K562 (cell line): ENCODE measurements around the gene ARHGAP9. TPM values are rescaled to one million over a fixed set of nuclear protein-coding genes. Genes with fewer than 3 reads are reported as not detected.

ENCODE experiments used
- ATAC-seq: fragments of 200-7000 bp; cut with Tn5 transposase; 3 replicates; pipeline ENCODE4 v1.9.1; 2020; ENCODE audit warnings: moderate library complexity
- BruUV-seq: library from RNA; stranded (reverse); fragments of 400-500 nt; replicated peaks from 2 replicates; lab custom pipeline; 2021; lab: Mats Ljungman, UMichigan
- CTCF ChIA-PET: fragments of 300-600 bp; formaldehyde crosslinking; extraction: SDS; loops from one replicate; lab custom pipeline; 2021; ENCODE audit warnings: low intra/inter-chr PET ratio; lab: Yijun Ruan, JAX
- POLR2A ChIA-PET: fragments of 300-600, 350-650 bp; sonication (Branson Sonifier 250); formaldehyde crosslinking; extraction: SDS; loops from one replicate; lab custom pipeline; 2021; ENCODE audit warnings: antibody characterized with exemption, inconsistent platforms; lab: Yijun Ruan, JAX
- DNase-seq, 4 experiments: peaks; one replicate each; pipeline versions ENCODE4 v3.0.0 to v3.0.0-alpha.2; 2011 to 2018; ENCODE audit warnings: low spot score in 3 of 4, mixed read lengths in 3 of 4; ENCODE audit errors: extremely low read depth in 1 of 4
- FAIRE-seq: peaks from 2 replicates; lab custom pipeline; 2011; peaks lifted over from hg19 to GRCh38; lab: Jason Lieb, UNC
- H2AFZ ChIP-seq: 2 replicates; pipeline ENCODE4 v1.6.0; 2011; ENCODE audit warnings: low read depth, low read length, control low read depth, inconsistent platforms
- H3K27ac ChIP-seq: fragments of 200-600 bp; 3 replicates; pipeline ENCODE4 v1.8.0; 2011; ENCODE audit warnings: low read depth, mild to moderate bottlenecking, control low read depth, inconsistent platforms, low read length, moderate library complexity, mixed read lengths; ENCODE audit errors: extremely low read depth
- H3K27me3 ChIP-seq, 2 experiments: fragments of 300-600 bp in 1 of 2; 2 replicates in 1 of 2; 3 replicates in 1 of 2; pipeline versions ENCODE4 v1.6.0 to v1.8.0; 2011; ENCODE audit warnings: inconsistent platforms in 2 of 2, low read length in 2 of 2, mild to moderate bottlenecking in 1 of 2, mixed read lengths in 1 of 2, moderate library complexity in 1 of 2; ENCODE audit not compliant: control insufficient read depth in 2 of 2, insufficient read depth in 2 of 2
- H3K36me3 ChIP-seq: fragments of 300-600 bp; 3 replicates; pipeline ENCODE4 v1.8.0; 2011; ENCODE audit warnings: mild to moderate bottlenecking, low read length, inconsistent platforms; ENCODE audit not compliant: control insufficient read depth, insufficient read depth
- H3K4me1 ChIP-seq, 2 experiments: fragments of 200-600 bp in 1 of 2; replicated peaks in 1 of 2; 2 replicates in 1 of 2; 3 replicates in 1 of 2; pipeline versions ENCODE4 v1.5.1 to v1.8.0; 2011; ENCODE audit warnings: inconsistent platforms in 2 of 2, low read length in 2 of 2, mild to moderate bottlenecking in 1 of 2, mixed read lengths in 1 of 2, moderate library complexity in 1 of 2; ENCODE audit not compliant: control insufficient read depth in 2 of 2, insufficient read depth in 2 of 2
- H3K4me2 ChIP-seq: 2 replicates; pipeline ENCODE4 v1.6.1; 2011; ENCODE audit warnings: low read length, control low read depth, inconsistent platforms, mixed read lengths; ENCODE audit not compliant: insufficient read depth
- H3K4me3 ChIP-seq: fragments of 200-600 bp; sonication (generic), shearing (Covaris generic); 2 replicates; pipeline ENCODE4 v1.5.1; 2016; ENCODE audit warnings: control low read depth, inconsistent platforms
- H3K79me2 ChIP-seq: fragments of 200-600 bp; 3 replicates; pipeline ENCODE4 v1.8.0; 2011; ENCODE audit warnings: low read length, inconsistent platforms; ENCODE audit not compliant: control insufficient read depth, insufficient read depth
- H3K9ac ChIP-seq, 2 experiments: 2 replicates each; pipeline versions ENCODE4 v1.6.0 to v1.6.1; 2011; ENCODE audit warnings: low read depth in 2 of 2, low read length in 2 of 2, control low read depth in 1 of 2, inconsistent platforms in 1 of 2, mild to moderate bottlenecking in 1 of 2, mixed read lengths in 1 of 2; ENCODE audit not compliant: insufficient read depth in 1 of 2
- H3K9me1 ChIP-seq: one replicate; pipeline ENCODE4 v1.6.0; 2011; ENCODE audit warnings: inconsistent platforms, mild to moderate bottlenecking, low read length, moderate library complexity; ENCODE audit not compliant: control insufficient read depth, insufficient read depth
- H3K9me3 ChIP-seq: replicated peaks from 2 replicates; pipeline ENCODE4 v1.5.1; 2011; ENCODE audit warnings: low read depth, low read length, inconsistent platforms; ENCODE audit not compliant: control insufficient read depth, insufficient read depth
- H4K20me1 ChIP-seq: replicated peaks from 2 replicates; pipeline ENCODE4 v1.6.1; 2011; ENCODE audit warnings: low read length, inconsistent platforms, mixed read lengths; ENCODE audit not compliant: control insufficient read depth, insufficient read depth
- BDP1 ChIP-seq: IDR thresholded peaks from 3 replicates; pipeline ENCODE4 v1.6.1; 2011; ENCODE audit not compliant: insufficient read length, insufficient read depth
- DIDO1 ChIP-seq: fragments of 450-650 bp; IDR thresholded peaks from 2 replicates; pipeline ENCODE4 v1.6.1; 2016; ENCODE audit warnings: low read depth, missing biosample characterization, missing genetic modification characterization
- DPF2 ChIP-seq: fragments of 450-650 bp; IDR thresholded peaks from 2 replicates; pipeline ENCODE4 v1.6.1; 2016
- GABPA ChIP-seq: fragments of 200-800 bp; sonication (Bioruptor generic); conservative IDR thresholded peaks from 2 replicates; pipeline ENCODE4 v1.6.1; 2016; ENCODE audit warnings: low read depth, missing genetic modification characterization, missing compliant biosample characterization
- HDAC6 ChIP-seq: IDR thresholded peaks from 2 replicates; pipeline ENCODE4 v1.6.1; 2012; ENCODE audit warnings: low read depth, mild to moderate bottlenecking, control low read depth, inconsistent platforms, low read length, moderate library complexity
- HLTF ChIP-seq: fragments of 450-650 bp; IDR thresholded peaks from 2 replicates; pipeline ENCODE4 v1.6.1; 2016
- KDM2B ChIP-seq: fragments of 250-450 bp; sonication (Bioruptor Pico); IDR thresholded peaks from 2 replicates; pipeline ENCODE4 v1.8.0; 2021; ENCODE audit warnings: mild to moderate bottlenecking, moderate library complexity
- NFIC ChIP-seq: fragments of 450-650 bp; IDR thresholded peaks from 2 replicates; pipeline ENCODE4 v1.6.1; 2017; ENCODE audit warnings: mild to moderate bottlenecking, inconsistent platforms
- TBP ChIP-seq: optimal IDR thresholded peaks from 2 replicates; pipeline ENCODE3; 2011; ENCODE audit warnings: low read depth, low read length, improper control_type of control experiment
- U2AF1 ChIP-seq: fragments of 200-400 bp; formaldehyde crosslinking; optimal IDR thresholded peaks from 2 replicates; pipeline ENCODE3; 2017; ENCODE audit warnings: mild to moderate bottlenecking, low read depth, low read length, moderate library complexity
- ZNF507 ChIP-seq: conservative IDR thresholded peaks from 2 replicates; pipeline ENCODE4 v1.6.1; 2017; ENCODE audit warnings: missing genetic modification characterization, missing compliant biosample characterization
- WGBS: fragments of 100-300 bp; shearing (Covaris generic); methylation state at CpG from one replicate; pipeline ENCODE4 v1.1.6; 2016; ENCODE audit warnings: low coverage, mixed read lengths; ENCODE audit not compliant: insufficient coverage; ENCODE audit errors: missing lambda C conversion rate; 5-methylcytosine and 5-hydroxymethylcytosine counted together
- in situ Hi-C: fragments of 300-500 bp; cut with MboI; formaldehyde crosslinking; loops from 4 replicates; pipeline ENCODE4 v1.15.0; 2018; ENCODE audit warnings: inconsistent platforms, mixed read lengths
- intact Hi-C: fragments of 100-400 bp; cut with micrococcal nuclease; formaldehyde crosslinking; loops from 2 replicates; pipeline ENCODE4 v1.14.2; 2022
- polyA plus RNA-seq, 8 experiments: library from polyadenylated mRNA; depleted of rRNA in 4 of 8; stranded (reverse) in 5 of 8; unstranded in 3 of 8; fragments of >200 nt; fragmentation: Nextera tagmentation in 2 of 8; fragmentation: Illumina TruSeq in 1 of 8; extraction: Ambion mirVana in 2 of 8; extraction: Trizol in 1 of 8; gene quantifications; 2 replicates each; pipeline versions ENCODE4 v1.2.1 to v1.2.3, GENCODE V29; 2011 to 2014; ENCODE audit warnings: inconsistent platforms in 1 of 8, missing spikeins in 1 of 8
- total RNA-seq, 7 experiments: library from RNA; depleted of rRNA in 6 of 7; stranded (reverse); fragments of >200 nt in 6 of 7; fragmentation: Illumina TruSeq in 2 of 7; extraction: Trizol in 2 of 7; gene quantifications; 2 replicates each; pipeline versions ENCODE4 v1.2.1 to v1.2.3, GENCODE V29; 2011 to 2021; ENCODE audit warnings: low replicate concordance in 1 of 7
- TF ChIP-seq, protein P1 (sequence below): sonication (generic); formaldehyde crosslinking; IDR thresholded peaks from 2 replicates; pipeline ENCODE4 v1.9.0; 2022; ENCODE audit warnings: mild to moderate bottlenecking, missing genetic modification reagents
- TF ChIP-seq, protein P2 (sequence below): fragments of 450-650 bp; IDR thresholded peaks from 2 replicates; pipeline ENCODE4 v1.6.1; 2018; ENCODE audit warnings: mild to moderate bottlenecking, low read depth; ENCODE audit not compliant: partially characterized antibody
- TF ChIP-seq, protein P3 (sequence below): sonication (generic); formaldehyde crosslinking; IDR thresholded peaks from 2 replicates; pipeline ENCODE4 v1.8.1; 2023; ENCODE audit warnings: mild to moderate bottlenecking, missing genetic modification reagents
- TF ChIP-seq, protein P4 (sequence below): fragments of 250-450 bp; sonication (Bioruptor Pico); IDR thresholded peaks from 2 replicates; pipeline ENCODE4 v1.9.0; 2021; ENCODE audit warnings: mild to moderate bottlenecking

Gene ARHGAP9
- total and polyA plus RNA-seq, 9 of the 15 experiments (the other 6 are each of a cell fraction or from before 2014, with no cell fraction given), result 1.5 to 10.2 (median 5.1) TPM

DNA sequence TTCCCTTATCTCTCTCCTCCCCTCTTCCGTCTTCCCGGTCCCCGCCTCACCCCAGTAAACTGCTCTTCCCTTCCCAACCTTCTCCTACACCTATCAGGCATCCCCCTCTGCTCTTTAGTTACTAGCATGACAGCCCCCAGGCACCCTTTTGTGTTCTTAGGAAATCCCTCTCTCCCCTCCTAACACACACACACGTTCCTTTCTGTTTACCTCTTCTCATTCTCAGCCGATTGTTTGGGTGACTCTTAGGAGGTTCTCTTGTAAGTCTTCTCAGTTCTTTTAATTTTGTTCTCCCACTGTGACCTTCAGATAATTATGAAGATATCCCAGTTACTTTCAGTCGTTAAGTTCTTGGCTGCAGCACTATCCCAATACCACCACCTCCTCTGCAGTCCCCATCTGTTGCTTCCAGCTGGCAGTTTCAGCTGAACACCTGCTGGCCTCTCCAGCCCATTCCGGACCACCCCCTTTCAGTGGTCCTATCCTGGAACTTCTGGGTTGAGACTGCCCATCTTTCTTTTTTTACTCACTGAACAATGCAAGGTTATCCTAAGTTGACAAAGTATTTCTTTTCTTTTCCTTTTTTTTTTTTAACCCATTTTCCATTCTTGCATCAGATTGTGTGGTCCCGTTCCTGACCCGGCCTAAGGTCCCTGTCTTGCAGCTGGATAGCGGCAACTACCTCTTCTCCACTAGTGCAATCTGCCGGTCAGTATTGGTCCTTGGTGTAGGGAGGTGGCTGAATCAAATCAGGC is 8.9 kb upstream of the ARHGAP9 start (continued):
- TF ChIP-seq, protein P1, sequence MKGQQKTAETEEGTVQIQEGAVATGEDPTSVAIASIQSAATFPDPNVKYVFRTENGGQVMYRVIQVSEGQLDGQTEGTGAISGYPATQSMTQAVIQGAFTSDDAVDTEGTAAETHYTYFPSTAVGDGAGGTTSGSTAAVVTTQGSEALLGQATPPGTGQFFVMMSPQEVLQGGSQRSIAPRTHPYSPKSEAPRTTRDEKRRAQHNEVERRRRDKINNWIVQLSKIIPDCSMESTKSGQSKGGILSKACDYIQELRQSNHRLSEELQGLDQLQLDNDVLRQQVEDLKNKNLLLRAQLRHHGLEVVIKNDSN (CRISPR knock-in tag), result no peak
- no peak for TF ChIP-seq HDAC6
- no peak for TF ChIP-seq ZNF507 (tag)
- TF ChIP-seq U2AF1, result no peak

DNA sequence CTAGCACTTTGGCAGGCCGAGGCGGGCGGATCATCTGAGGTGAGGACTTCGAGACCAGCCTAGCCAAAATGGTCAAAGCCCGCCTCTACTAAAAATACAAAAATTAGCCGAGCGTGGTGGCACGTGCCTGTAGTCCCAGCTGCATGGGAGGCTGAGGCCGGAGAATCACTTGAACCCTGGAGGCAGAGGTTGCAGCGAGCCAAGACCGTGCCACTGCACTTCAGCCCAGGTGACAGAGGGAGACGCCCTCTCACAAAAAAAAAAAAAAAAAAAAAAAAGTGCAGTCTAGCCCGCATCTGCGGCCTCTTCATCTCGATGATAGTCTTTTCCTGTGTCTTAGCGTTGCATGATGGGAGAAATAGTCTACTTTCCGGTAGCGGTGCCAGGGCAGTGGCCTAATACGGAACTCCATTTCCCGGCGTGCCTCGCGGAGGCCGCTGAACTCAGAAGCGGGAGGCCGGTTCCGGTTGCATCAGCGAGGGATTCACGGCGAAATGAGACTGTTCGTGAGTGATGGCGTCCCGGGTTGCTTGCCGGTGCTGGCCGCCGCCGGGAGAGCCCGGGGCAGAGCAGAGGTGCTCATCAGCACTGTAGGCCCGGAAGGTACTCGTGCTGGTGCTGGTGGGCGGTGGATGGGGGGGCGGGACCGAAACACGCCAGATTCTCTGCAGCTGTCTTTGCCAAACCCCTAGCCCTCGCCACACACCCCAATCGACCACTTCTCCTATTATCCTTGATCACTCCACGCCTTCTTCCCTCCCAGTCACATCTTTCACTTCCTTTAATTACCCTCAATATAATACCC is 8.1 kb upstream of the ARHGAP9 start, which contains the start of gene MARS1:
TSS of gene MARS1 (plus strand) at position 472 of the 805 bp plus-strand sequence. CDS start at position 495, 23 bp downstream.
- Histone ChIP-seq H2AFZ (peak within 1 kb of the TSS; percentile 88), H3K9me3 (no peaks in the 10 kb centered on the region), H3K9me1 (peaks cover 3% of the 10 kb centered on the region), H4K20me1 (0 out of 2 replicates have a peak, but pooled peaks cover 2% of the 10 kb centered on the region), H3K4me1 (peaks cover 7 to 15% of the 10 kb centered on the region in 2 experiments), H3K4me3 (peak within 1 kb of the TSS; percentile 83), H3K4me2 (peak within 1 kb of the TSS; percentile 98), H3K36me3 (peaks cover 42% of the 10 kb centered on the region), H3K27ac (peak within 1 kb of the TSS; percentile 92), H3K79me2 (peaks cover 35% of the 10 kb centered on the region), H3K9ac (peak within 1 kb of the TSS; percentile 99), H3K27me3 (no peaks in the 10 kb centered on the region)
- 7% methylated on average over 45 of the region's 47 CpGs for WGBS
- CTCF ChIA-PET, result no interaction called here
- DNase-seq, result peak; percentile 80 to 98 (median 86)
- peak; percentile 96 for ATAC-seq
- intact Hi-C loops (loop anchor here (2.0 to 5.0 kb wide), 2 partner anchors 29 to 35 kb away; partner anchors contain the start of genes DDIT3, GLI1 and MBD6), in situ Hi-C loops (no loop called here)
- no TSS peak for BruUV-seq
- POLR2A ChIA-PET, result interaction anchor here (0.6 to 2.1 kb wide), 6 partner anchors 11 to 261 kb away, joined by 3 to 7 read pairs (median 3); no protein-coding TSS in a partner anchor
- peak; percentile 88 for FAIRE-seq
- TF ChIP-seq, protein P2, sequence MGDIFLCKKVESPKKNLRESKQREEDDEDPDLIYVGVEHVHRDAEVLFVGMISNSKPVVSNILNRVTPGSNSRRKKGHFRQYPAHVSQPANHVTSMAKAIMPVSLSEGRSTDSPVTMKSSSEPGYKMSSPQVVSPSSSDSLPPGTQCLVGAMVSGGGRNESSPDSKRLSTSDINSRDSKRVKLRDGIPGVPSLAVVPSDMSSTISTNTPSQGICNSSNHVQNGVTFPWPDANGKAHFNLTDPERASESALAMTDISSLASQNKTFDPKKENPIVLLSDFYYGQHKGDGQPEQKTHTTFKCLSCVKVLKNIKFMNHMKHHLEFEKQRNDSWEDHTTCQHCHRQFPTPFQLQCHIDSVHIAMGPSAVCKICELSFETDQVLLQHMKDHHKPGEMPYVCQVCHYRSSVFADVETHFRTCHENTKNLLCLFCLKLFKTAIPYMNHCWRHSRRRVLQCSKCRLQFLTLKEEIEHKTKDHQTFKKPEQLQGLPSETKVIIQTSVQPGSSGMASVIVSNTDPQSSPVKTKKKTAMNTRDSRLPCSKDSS, result no peak
- TF ChIP-seq GABPA (tag), result peak; percentile 97
- no peak for TF ChIP-seq KDM2B (CRISPR knock-in tag)
- TF ChIP-seq HLTF, result 0 out of 2 replicates have a peak, but pooled peaks have one; percentile 77
- peak; percentile 75 for TF ChIP-seq TBP
- TF ChIP-seq, protein P3, sequence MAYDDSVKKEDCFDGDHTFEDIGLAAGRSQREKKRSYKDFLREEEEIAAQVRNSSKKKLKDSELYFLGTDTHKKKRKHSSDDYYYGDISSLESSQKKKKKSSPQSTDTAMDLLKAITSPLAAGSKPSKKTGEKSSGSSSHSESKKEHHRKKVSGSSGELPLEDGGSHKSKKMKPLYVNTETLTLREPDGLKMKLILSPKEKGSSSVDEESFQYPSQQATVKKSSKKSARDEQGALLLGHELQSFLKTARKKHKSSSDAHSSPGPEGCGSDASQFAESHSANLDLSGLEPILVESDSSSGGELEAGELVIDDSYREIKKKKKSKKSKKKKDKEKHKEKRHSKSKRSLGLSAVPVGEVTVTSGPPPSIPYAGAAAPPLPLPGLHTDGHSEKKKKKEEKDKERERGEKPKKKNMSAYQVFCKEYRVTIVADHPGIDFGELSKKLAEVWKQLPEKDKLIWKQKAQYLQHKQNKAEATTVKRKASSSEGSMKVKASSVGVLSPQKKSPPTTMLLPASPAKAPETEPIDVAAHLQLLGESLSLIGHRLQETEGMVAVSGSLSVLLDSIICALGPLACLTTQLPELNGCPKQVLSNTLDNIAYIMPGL, result peak; percentile 59; the same call in 1 of the 2 replicates
- TF ChIP-seq DPF2, result no peak
- TF ChIP-seq, protein P4, sequence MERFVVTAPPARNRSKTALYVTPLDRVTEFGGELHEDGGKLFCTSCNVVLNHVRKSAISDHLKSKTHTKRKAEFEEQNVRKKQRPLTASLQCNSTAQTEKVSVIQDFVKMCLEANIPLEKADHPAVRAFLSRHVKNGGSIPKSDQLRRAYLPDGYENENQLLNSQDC (CRISPR knock-in tag), result no peak
- TF ChIP-seq BDP1, result no peak
- peak; percentile 57; the same call in 1 of the 2 replicates for TF ChIP-seq DIDO1 (tag)
- no peak for TF ChIP-seq NFIC
